ENCODE results near the gene ZCCHC24.

DNA sequence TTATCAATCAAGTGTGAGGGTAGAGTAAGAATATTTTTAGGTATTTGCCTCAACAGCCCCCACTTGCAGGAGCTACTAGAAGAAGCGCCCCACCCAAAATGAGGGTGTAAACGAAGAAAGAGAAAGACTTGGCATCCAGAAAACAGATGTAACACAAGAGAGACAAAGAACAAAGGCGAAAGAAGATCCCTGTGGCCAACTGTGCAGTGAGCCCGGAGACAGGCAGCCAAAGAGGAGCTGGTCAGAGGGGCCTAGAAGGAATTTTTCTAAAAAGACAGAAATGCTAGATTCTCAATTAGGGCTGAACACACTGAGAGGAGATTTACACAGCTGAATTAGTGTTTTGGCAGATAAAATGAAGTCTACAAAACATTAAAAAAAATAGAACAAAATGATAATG is 37.3 kb upstream of the ZCCHC24 start:
- TF ChIP-seq, protein P1, sequence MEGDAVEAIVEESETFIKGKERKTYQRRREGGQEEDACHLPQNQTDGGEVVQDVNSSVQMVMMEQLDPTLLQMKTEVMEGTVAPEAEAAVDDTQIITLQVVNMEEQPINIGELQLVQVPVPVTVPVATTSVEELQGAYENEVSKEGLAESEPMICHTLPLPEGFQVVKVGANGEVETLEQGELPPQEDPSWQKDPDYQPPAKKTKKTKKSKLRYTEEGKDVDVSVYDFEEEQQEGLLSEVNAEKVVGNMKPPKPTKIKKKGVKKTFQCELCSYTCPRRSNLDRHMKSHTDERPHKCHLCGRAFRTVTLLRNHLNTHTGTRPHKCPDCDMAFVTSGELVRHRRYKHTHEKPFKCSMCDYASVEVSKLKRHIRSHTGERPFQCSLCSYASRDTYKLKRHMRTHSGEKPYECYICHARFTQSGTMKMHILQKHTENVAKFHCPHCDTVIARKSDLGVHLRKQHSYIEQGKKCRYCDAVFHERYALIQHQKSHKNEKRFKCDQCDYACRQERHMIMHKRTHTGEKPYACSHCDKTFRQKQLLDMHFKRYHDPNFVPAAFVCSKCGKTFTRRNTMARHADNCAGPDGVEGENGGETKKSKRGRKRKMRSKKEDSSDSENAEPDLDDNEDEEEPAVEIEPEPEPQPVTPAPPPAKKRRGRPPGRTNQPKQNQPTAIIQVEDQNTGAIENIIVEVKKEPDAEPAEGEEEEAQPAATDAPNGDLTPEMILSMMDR (IDR thresholded peaks at IDR 0.05): no peak
- TF ChIP-seq EP300 (IDR thresholded peaks at IDR 0.05; ENCODE audit: borderline replicate concordance in 1 of 2, low read depth in 1 of 2, low read length in 1 of 2) (no peak), CHD2 (IDR thresholded peaks at IDR 0.05; ENCODE audit: low read length, partially characterized antibody) (no peak), NRF1 (IDR thresholded peaks at IDR 0.05; ENCODE audit: low read depth, low read length) (no peak), POLR2AphosphoS5 (IDR thresholded peaks at IDR 0.05; ENCODE audit: low read depth, low read length) (no peak), ELF1 (IDR thresholded peaks at IDR 0.05) (no peak)
- TF ChIP-seq, protein P2, sequence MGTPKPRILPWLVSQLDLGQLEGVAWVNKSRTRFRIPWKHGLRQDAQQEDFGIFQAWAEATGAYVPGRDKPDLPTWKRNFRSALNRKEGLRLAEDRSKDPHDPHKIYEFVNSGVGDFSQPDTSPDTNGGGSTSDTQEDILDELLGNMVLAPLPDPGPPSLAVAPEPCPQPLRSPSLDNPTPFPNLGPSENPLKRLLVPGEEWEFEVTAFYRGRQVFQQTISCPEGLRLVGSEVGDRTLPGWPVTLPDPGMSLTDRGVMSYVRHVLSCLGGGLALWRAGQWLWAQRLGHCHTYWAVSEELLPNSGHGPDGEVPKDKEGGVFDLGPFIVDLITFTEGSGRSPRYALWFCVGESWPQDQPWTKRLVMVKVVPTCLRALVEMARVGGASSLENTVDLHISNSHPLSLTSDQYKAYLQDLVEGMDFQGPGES (IDR thresholded peaks at IDR 0.05; ENCODE audit: low read depth, low read length): no peak

All from SK-N-SH (cell line).